HL-60 (cell line): Measurements from ENCODE around the gene GH1.

Source experiments
- DNase-seq, 2 experiments: peaks; one replicate each; pipeline ENCODE4 v3.0.0-alpha.2; 2010 to 2020; ENCODE audit warnings: low read depth in 1 of 2, low spot score in 1 of 2
- H3K27ac ChIP-seq: fragments of 250-450 bp; sonication (Bioruptor Pico); replicated peaks from 2 replicates; pipeline ENCODE4 v1.5.1; 2020; ENCODE audit warnings: mild to moderate bottlenecking, moderate library complexity
- H3K27me3 ChIP-seq: fragments of 250-450 bp; sonication (Bioruptor Pico); 2 replicates; pipeline ENCODE4 v1.5.1; 2021; ENCODE audit warnings: mild to moderate bottlenecking, moderate library complexity; ENCODE audit not compliant: insufficient read depth, poor library complexity, severe bottlenecking
- H3K4me3 ChIP-seq: replicated peaks from 2 replicates; pipeline ENCODE4 v1.5.1; 2011; ENCODE audit warnings: mild to moderate bottlenecking, control low read depth, low read length; ENCODE audit not compliant: insufficient read depth
- CTCF ChIP-seq: IDR thresholded peaks from one replicate; pipeline ENCODE4 v1.5.1; 2011; ENCODE audit warnings: low read length, control low read depth, inconsistent platforms; ENCODE audit not compliant: insufficient read depth
- GABPA ChIP-seq: IDR thresholded peaks from 2 replicates; pipeline ENCODE4 v1.6.1; 2012; ENCODE audit warnings: low read depth
- POLR2AphosphoS5 ChIP-seq: IDR thresholded peaks from 2 replicates; pipeline ENCODE4 v1.6.1; 2012; ENCODE audit warnings: low read depth
- SPI1 ChIP-seq: IDR thresholded peaks from 2 replicates; pipeline ENCODE4 v1.6.1; 2012; ENCODE audit warnings: low read depth, mild to moderate bottlenecking, borderline replicate concordance
- TF ChIP-seq, protein P1 (sequence below): IDR thresholded peaks from 2 replicates; pipeline ENCODE4 v1.6.1; 2012; ENCODE audit warnings: low read depth; ENCODE audit not compliant: insufficient replicate concordance

Gene GH1

GRCh38 chr17:63960006-63960405 lies 41.4 kb upstream of the GH1 start:
- H3K27ac ChIP-seq, result no peak overlapping the region
- no peak overlapping the region for H3K4me3 ChIP-seq
- H3K27me3 ChIP-seq, result no peaks in the 10 kb centered on the region
- no peak for DNase-seq
- TF ChIP-seq POLR2AphosphoS5, result no peak
- TF ChIP-seq CTCF, result no peak
- no peak for TF ChIP-seq GABPA
- TF ChIP-seq, protein P1, sequence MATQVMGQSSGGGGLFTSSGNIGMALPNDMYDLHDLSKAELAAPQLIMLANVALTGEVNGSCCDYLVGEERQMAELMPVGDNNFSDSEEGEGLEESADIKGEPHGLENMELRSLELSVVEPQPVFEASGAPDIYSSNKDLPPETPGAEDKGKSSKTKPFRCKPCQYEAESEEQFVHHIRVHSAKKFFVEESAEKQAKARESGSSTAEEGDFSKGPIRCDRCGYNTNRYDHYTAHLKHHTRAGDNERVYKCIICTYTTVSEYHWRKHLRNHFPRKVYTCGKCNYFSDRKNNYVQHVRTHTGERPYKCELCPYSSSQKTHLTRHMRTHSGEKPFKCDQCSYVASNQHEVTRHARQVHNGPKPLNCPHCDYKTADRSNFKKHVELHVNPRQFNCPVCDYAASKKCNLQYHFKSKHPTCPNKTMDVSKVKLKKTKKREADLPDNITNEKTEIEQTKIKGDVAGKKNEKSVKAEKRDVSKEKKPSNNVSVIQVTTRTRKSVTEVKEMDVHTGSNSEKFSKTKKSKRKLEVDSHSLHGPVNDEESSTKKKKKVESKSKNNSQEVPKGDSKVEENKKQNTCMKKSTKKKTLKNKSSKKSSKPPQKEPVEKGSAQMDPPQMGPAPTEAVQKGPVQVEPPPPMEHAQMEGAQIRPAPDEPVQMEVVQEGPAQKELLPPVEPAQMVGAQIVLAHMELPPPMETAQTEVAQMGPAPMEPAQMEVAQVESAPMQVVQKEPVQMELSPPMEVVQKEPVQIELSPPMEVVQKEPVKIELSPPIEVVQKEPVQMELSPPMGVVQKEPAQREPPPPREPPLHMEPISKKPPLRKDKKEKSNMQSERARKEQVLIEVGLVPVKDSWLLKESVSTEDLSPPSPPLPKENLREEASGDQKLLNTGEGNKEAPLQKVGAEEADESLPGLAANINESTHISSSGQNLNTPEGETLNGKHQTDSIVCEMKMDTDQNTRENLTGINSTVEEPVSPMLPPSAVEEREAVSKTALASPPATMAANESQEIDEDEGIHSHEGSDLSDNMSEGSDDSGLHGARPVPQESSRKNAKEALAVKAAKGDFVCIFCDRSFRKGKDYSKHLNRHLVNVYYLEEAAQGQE, result no peak
- no peak for TF ChIP-seq SPI1

- DNase-seq, result no peak
- no peak for TF ChIP-seq SPI1
- TF ChIP-seq GABPA, result no peak
- TF ChIP-seq CTCF, result no peak
- no peak for TF ChIP-seq POLR2AphosphoS5
- TF ChIP-seq, protein P1, result no peak
- Histone ChIP-seq H3K4me3 (no peak overlapping the region), H3K27me3 (no peaks in the 10 kb centered on the region), H3K27ac (no peak overlapping the region)
These were observed 37.8 kb upstream of the GH1 start for GRCh38 chr17:63956296-63956920.

DNA sequence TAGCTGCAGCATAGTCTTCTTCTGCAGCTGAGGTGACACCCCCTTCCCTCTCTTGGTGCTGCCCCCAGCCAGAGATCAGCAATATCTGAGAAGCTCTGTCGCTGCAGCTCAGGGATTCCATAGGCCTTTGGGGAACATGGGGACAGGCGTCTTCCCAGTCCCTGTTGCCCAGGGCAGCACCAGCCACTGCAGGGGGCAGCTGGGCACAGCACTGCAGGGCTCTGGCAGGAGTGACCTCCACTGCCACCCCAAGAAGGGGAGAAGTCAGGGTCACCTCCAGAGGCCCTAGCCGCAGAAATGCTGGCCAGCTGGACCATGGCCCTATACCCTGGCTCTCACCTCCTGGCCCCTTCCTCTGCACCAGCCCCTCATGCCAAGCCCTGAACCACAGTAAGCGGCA lies 37.2 kb upstream of the GH1 start:
- Histone ChIP-seq H3K27me3 (no peaks in the 10 kb centered on the region), H3K27ac (no peak overlapping the region), H3K4me3 (no peak overlapping the region)
- no peak for DNase-seq
- TF ChIP-seq, protein P1, result no peak
- TF ChIP-seq CTCF (no peak), POLR2AphosphoS5 (no peak), GABPA (no peak), SPI1 (no peak)
